CD4-positive, CD25-positive, alpha-beta regulatory T cell (primary cell): ENCODE data around the gene PLEKHG3. TPM values are rescaled to one million over a fixed set of nuclear protein-coding genes. Genes with fewer than 3 reads are reported as not detected.

Source experiments
- ATAC-seq, 2 donors: fragments of 150-1000 bp; cut with Tn5 transposase; one replicate each; pipeline ENCODE4 v1.10.0; 2021; ENCODE audit warnings: low read depth in 2 of 2, moderate number of reproducible peaks in 2 of 2, moderate library complexity in 1 of 2
- DNase-seq, 3 donors: peaks; one replicate each; pipeline versions ENCODE4 v3.0.0 to v3.0.0-alpha.2; 2012 to 2022; ENCODE audit warnings: mixed read lengths in 1 of 3
- H3K27ac ChIP-seq: one replicate; pipeline ENCODE4 v1.7.0; 2013; ENCODE audit warnings: mild to moderate bottlenecking, low read length; ENCODE audit not compliant: insufficient read depth, poor library complexity, severe bottlenecking
- H3K27me3 ChIP-seq: one replicate; pipeline ENCODE4 v1.7.0; 2013; ENCODE audit warnings: low read length; ENCODE audit not compliant: control insufficient read depth, insufficient read depth
- H3K36me3 ChIP-seq: one replicate; pipeline ENCODE4 v1.7.0; 2013; ENCODE audit warnings: mild to moderate bottlenecking, low read length, moderate library complexity; ENCODE audit not compliant: control insufficient read depth, insufficient read depth
- H3K4me1 ChIP-seq: 2 replicates; pipeline ENCODE4 v1.7.0; 2013; ENCODE audit warnings: mild to moderate bottlenecking, low read length; ENCODE audit not compliant: insufficient read depth, control insufficient read depth, poor library complexity, severe bottlenecking
- H3K4me3 ChIP-seq: one replicate; pipeline ENCODE4 v1.7.0; 2013; ENCODE audit warnings: low read depth, mild to moderate bottlenecking, low read length, moderate library complexity
- H3K9me3 ChIP-seq, 2 experiments: 1 replicate in 1 of 2; 2 replicates in 1 of 2; pipeline ENCODE4 v1.7.0; 2013; ENCODE audit warnings: low read length in 2 of 2, mild to moderate bottlenecking in 1 of 2, moderate library complexity in 1 of 2; ENCODE audit not compliant: control insufficient read depth in 2 of 2
- H3K27ac Mint-ChIP-seq, 3 donors: one replicate each; pipeline ENCODE4 v1.8.0; 2020 to 2022; ENCODE audit warnings: mild to moderate bottlenecking in 3 of 3, mixed read lengths in 3 of 3, moderate library complexity in 2 of 3
- H3K27me3 Mint-ChIP-seq: one replicate; pipeline ENCODE4 v1.8.0; 2022; ENCODE audit warnings: mild to moderate bottlenecking, mixed read lengths
- H3K36me3 Mint-ChIP-seq: one replicate; pipeline ENCODE4 v1.8.0; 2020; ENCODE audit warnings: mixed read lengths
- H3K4me1 Mint-ChIP-seq, 4 donors: one replicate each; pipeline ENCODE4 v1.8.0; 2020 to 2022; ENCODE audit warnings: mixed read lengths in 4 of 4, mild to moderate bottlenecking in 1 of 4
- H3K4me3 Mint-ChIP-seq, 4 donors: one replicate each; pipeline ENCODE4 v1.8.0; 2020 to 2022; ENCODE audit warnings: mild to moderate bottlenecking in 4 of 4, mixed read lengths in 4 of 4, moderate library complexity in 3 of 4
- H3K9me3 Mint-ChIP-seq, 7 donors: one replicate each; pipeline ENCODE4 v1.8.0; 2020 to 2022; ENCODE audit warnings: mixed read lengths in 7 of 7, mild to moderate bottlenecking in 3 of 7, moderate library complexity in 2 of 7
- polyA plus RNA-seq, 4 donors: library from polyadenylated mRNA; unstranded; fragments of 300-500 nt; fragmentation: Illumina TruSeq; gene quantifications; one replicate each; pipeline ENCODE4 v1.2.3, GENCODE V29; 2021
- total RNA-seq: library from RNA; stranded (reverse); gene quantifications from one replicate; pipeline ENCODE4 v1.2.3, GENCODE V29; 2022

Gene PLEKHG3
- total and polyA plus RNA-seq, 5 donors from 2014 or later: 2.1 to 31.9 (median 4.7) TPM

GRCh38 chr14:64680714-64681065 lies 23.5 kb upstream of the PLEKHG3 start:
- Mint-ChIP-seq H3K4me3 (no peak overlapping the region), H3K27ac (peak overlapping the region in 1 of 3 donors; percentile 13), H3K4me1 (no peaks in the 10 kb centered on the region), H3K27me3 (no peaks in the 10 kb centered on the region), H3K9me3 (peaks cover 0 to 4% (median 0%) of the 10 kb centered on the region in 7 donors), H3K36me3 (no peaks in the 10 kb centered on the region)
- H3K27me3 ChIP-seq: no peaks in the 10 kb centered on the region
- H3K4me1 ChIP-seq: no peaks in the 10 kb centered on the region
- DNase-seq: no peak
- H3K4me3 ChIP-seq: no peak overlapping the region
- H3K27ac ChIP-seq: no peak overlapping the region
- no peaks in the 10 kb centered on the region for H3K9me3 ChIP-seq
- no peak for ATAC-seq
- H3K36me3 ChIP-seq: no peaks in the 10 kb centered on the region

- Mint-ChIP-seq H3K36me3 (no peaks in the 10 kb centered on the region), H3K27ac (no peak overlapping the region), H3K4me1 (no peaks in the 10 kb centered on the region), H3K27me3 (no peaks in the 10 kb centered on the region), H3K9me3 (peaks cover 0 to 4% (median 0%) of the 10 kb centered on the region in 7 donors), H3K4me3 (no peak overlapping the region)
- ATAC-seq: no peak
- H3K9me3 ChIP-seq: no peaks in the 10 kb centered on the region
- no peak overlapping the region for H3K27ac ChIP-seq
- no peaks in the 10 kb centered on the region for H3K27me3 ChIP-seq
- no peaks in the 10 kb centered on the region for H3K36me3 ChIP-seq
- H3K4me3 ChIP-seq: no peak overlapping the region
- no peaks in the 10 kb centered on the region for H3K4me1 ChIP-seq
- DNase-seq: no peak
These were observed 22.2 kb upstream of the PLEKHG3 start for GRCh38 chr14:64681796-64682710.

- Histone ChIP-seq H3K4me1 (no peaks in the 10 kb centered on the region), H3K36me3 (no peaks in the 10 kb centered on the region), H3K9me3 (no peaks in the 10 kb centered on the region), H3K27ac (no peak overlapping the region), H3K4me3 (no peak overlapping the region), H3K27me3 (no peaks in the 10 kb centered on the region)
- Mint-ChIP-seq H3K4me1 (no peaks in the 10 kb centered on the region), H3K36me3 (no peaks in the 10 kb centered on the region), H3K4me3 (no peak overlapping the region), H3K27ac (no peak overlapping the region), H3K9me3 (peaks cover 0 to 4% (median 0%) of the 10 kb centered on the region in 7 donors), H3K27me3 (no peaks in the 10 kb centered on the region)
- DNase-seq (no peak), ATAC-seq (no peak)
These were observed 21.4 kb upstream of the PLEKHG3 start for GRCh38 chr14:64682843-64683242.

- no peak overlapping the region for H3K4me3 Mint-ChIP-seq
- no peak for DNase-seq
- H3K4me1 Mint-ChIP-seq: peaks cover 0 to 4% (median 2%) of the 10 kb centered on the region in 4 donors
- no peaks in the 10 kb centered on the region for H3K36me3 ChIP-seq
- H3K27me3 Mint-ChIP-seq: no peaks in the 10 kb centered on the region
- no peak overlapping the region for H3K27ac Mint-ChIP-seq
- peaks cover 0 to 4% (median 0%) of the 10 kb centered on the region in 7 donors for H3K9me3 Mint-ChIP-seq
- no peaks in the 10 kb centered on the region for H3K27me3 ChIP-seq
- no peaks in the 10 kb centered on the region for H3K4me1 ChIP-seq
- H3K36me3 Mint-ChIP-seq: no peaks in the 10 kb centered on the region
- H3K4me3 ChIP-seq: no peak overlapping the region
- ATAC-seq: no peak
- no peaks in the 10 kb centered on the region for H3K9me3 ChIP-seq
- H3K27ac ChIP-seq: no peak overlapping the region
These were observed 21.0 kb upstream of the PLEKHG3 start for GRCh38 chr14:64683264-64683663.

- Histone ChIP-seq H3K36me3 (no peaks in the 10 kb centered on the region), H3K4me1 (no peaks in the 10 kb centered on the region), H3K4me3 (no peak overlapping the region), H3K9me3 (no peaks in the 10 kb centered on the region), H3K27me3 (no peaks in the 10 kb centered on the region), H3K27ac (no peak overlapping the region)
- Mint-ChIP-seq H3K9me3 (peaks cover 0 to 4% (median 0%) of the 10 kb centered on the region in 7 donors), H3K27ac (peak overlapping the region in 2 of 3 donors; percentile 9 to 76), H3K4me1 (peaks cover 0 to 8% (median 4%) of the 10 kb centered on the region in 4 donors), H3K4me3 (no peak overlapping the region), H3K27me3 (peaks cover under 1% of the 10 kb centered on the region), H3K36me3 (no peaks in the 10 kb centered on the region)
- DNase-seq (no peak), ATAC-seq (no peak)
These were observed 20.1 kb upstream of the PLEKHG3 start for GRCh38 chr14:64684091-64684490.

GRCh38 chr14:64685371-64686281 lies 18.6 kb upstream of the PLEKHG3 start:
- no peak overlapping the region for H3K4me3 ChIP-seq
- DNase-seq (no peak), ATAC-seq (no peak)
- H3K36me3 ChIP-seq: no peaks in the 10 kb centered on the region
- H3K27me3 ChIP-seq: no peaks in the 10 kb centered on the region
- H3K27ac ChIP-seq: no peak overlapping the region
- Mint-ChIP-seq H3K4me1 (peaks cover 0 to 12% (median 8%) of the 10 kb centered on the region in 4 donors), H3K36me3 (no peaks in the 10 kb centered on the region), H3K4me3 (peak overlapping the region in 1 of 4 donors; percentile 43), H3K27ac (peak overlapping the region in 1 of 3 donors; percentile 49), H3K9me3 (no peaks in the 10 kb centered on the region), H3K27me3 (peaks cover 11% of the 10 kb centered on the region)
- no peaks in the 10 kb centered on the region for H3K9me3 ChIP-seq
- no peaks in the 10 kb centered on the region for H3K4me1 ChIP-seq

GRCh38 chr14:64686282-64686615 lies 18.0 kb upstream of the PLEKHG3 start:
- no peak overlapping the region for H3K27ac Mint-ChIP-seq
- peaks cover 13% of the 10 kb centered on the region for H3K27me3 Mint-ChIP-seq

More at GRCh38 chr14:64686282-64686615, 18.0 kb upstream of the PLEKHG3 start:
- ATAC-seq (no peak), DNase-seq (no peak)
- Histone ChIP-seq H3K4me3 (no peak overlapping the region), H3K36me3 (no peaks in the 10 kb centered on the region), H3K27ac (no peak overlapping the region), H3K4me1 (no peaks in the 10 kb centered on the region), H3K27me3 (no peaks in the 10 kb centered on the region), H3K9me3 (no peaks in the 10 kb centered on the region)
- H3K4me3 Mint-ChIP-seq: peak overlapping the region in 1 of 4 donors; percentile 43
- H3K4me1 Mint-ChIP-seq: peaks cover 0 to 12% (median 8%) of the 10 kb centered on the region in 4 donors
- no peaks in the 10 kb centered on the region for H3K9me3 Mint-ChIP-seq
- no peaks in the 10 kb centered on the region for H3K36me3 Mint-ChIP-seq
